Testis (tissue), 2 donors: ENCODE data around the gene DLGAP4.

ENCODE experiments used
- CTCF ChIP-seq, 3 experiments: fragments of 450-650 bp in 2 of 3; fragments of 200-600 bp in 1 of 3; sonication (generic) in 1 of 3; IDR thresholded peaks; one replicate each; pipeline ENCODE4 v1.5.1; 2016 to 2019; ENCODE audit warnings: antibody characterized with exemption in 3 of 3, mild to moderate bottlenecking in 2 of 3, moderate library complexity in 1 of 3
- POLR2A ChIP-seq: fragments of 450-650 bp; IDR thresholded peaks from one replicate; pipeline ENCODE4 v1.6.1; 2017; ENCODE audit warnings: antibody characterized with exemption, mild to moderate bottlenecking, moderate library complexity

GRCh38 chr20:36333841-36334240 lies 27.7 kb downstream of the DLGAP4 start:
- TF ChIP-seq CTCF (IDR thresholded peaks at IDR 0.05), result no peak
- no peak for TF ChIP-seq POLR2A
